ENCODE measurements around the gene ALDH2.
"Not testable (repeated sequence)": the region's sequence is repeated elsewhere in the genome, so short reads cannot be mapped to it uniquely, and the experiment has no call there.

GRCh38 chr12:111816898-111817297, 50.2 kb downstream of the ALDH2 start:
- TF ChIP-seq CTCF, POLR2A (IDR thresholded peaks at IDR 0.05): not testable (repeated sequence)
